ENCODE results near the gene POLR1G. TPM values are rescaled to one million over a fixed set of nuclear protein-coding genes. Genes with fewer than 3 reads are reported as not detected.
A peak's percentile ranks its signal among the peaks of the same experiment; 100 is the strongest.

Gene POLR1G
- total and polyA plus RNA-seq, 9 of the 15 experiments (the other 6 are each of a cell fraction or from before 2014, with no cell fraction given): 3.0 to 50.1 (median 27.4) TPM

DNA sequence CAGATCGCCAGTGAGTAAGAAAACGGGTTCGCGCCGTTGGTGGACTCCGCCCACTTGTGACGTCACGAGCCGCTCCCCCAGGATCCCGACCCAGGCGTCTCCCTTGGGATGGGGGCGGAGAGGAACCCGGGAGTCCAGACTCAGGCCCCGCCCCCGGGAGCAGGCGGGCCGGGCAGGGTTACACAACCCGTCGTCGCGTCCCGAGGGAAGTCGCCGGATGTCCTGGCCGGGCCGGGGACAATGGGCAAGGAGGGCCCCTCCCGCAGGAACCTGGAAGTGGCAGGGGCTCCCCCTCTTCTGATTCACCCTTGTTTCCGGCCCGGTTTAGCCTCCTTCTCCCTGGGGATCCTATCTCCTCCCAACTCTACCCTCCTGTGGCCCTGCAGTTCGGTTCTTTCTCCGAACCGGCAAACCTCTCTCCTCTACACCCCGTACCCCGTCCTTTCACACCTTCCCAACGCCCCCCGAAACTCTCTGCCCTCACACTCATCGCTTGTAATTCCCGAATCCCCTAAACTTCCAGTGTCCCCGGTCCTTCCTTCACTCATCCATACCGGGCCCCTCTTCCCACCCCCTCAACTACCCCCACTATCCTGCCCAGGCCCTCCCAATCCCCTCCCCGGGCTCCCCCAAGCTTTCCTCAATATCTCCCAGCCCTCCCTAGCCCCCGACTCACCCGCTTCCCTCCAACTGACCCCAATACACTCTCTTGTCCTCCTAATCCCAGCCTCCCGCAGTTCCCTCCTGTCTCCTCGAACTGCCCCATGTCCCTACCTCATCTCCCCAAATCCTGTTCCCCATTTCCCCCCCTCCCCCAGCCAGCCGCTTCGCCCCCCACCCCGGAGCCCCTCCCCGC is 37.2 kb downstream of the POLR1G start (continued):
- TF ChIP-seq, protein P1, sequence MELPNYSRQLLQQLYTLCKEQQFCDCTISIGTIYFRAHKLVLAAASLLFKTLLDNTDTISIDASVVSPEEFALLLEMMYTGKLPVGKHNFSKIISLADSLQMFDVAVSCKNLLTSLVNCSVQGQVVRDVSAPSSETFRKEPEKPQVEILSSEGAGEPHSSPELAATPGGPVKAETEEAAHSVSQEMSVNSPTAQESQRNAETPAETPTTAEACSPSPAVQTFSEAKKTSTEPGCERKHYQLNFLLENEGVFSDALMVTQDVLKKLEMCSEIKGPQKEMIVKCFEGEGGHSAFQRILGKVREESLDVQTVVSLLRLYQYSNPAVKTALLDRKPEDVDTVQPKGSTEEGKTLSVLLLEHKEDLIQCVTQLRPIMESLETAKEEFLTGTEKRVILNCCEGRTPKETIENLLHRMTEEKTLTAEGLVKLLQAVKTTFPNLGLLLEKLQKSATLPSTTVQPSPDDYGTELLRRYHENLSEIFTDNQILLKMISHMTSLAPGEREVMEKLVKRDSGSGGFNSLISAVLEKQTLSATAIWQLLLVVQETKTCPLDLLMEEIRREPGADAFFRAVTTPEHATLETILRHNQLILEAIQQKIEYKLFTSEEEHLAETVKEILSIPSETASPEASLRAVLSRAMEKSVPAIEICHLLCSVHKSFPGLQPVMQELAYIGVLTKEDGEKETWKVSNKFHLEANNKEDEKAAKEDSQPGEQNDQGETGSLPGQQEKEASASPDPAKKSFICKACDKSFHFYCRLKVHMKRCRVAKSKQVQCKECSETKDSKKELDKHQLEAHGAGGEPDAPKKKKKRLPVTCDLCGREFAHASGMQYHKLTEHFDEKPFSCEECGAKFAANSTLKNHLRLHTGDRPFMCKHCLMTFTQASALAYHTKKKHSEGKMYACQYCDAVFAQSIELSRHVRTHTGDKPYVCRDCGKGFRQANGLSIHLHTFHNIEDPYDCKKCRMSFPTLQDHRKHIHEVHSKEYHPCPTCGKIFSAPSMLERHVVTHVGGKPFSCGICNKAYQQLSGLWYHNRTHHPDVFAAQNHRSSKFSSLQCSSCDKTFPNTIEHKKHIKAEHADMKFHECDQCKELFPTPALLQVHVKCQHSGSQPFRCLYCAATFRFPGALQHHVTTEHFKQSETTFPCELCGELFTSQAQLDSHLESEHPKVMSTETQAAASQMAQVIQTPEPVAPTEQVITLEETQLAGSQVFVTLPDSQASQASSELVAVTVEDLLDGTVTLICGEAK (IDR thresholded peaks at IDR 0.05): peak; percentile 81
- TF ChIP-seq, protein P1 (CRISPR knock-in tag; IDR thresholded peaks at IDR 0.05): no peak
- no peak for TF ChIP-seq FOXA1 (IDR thresholded peaks at IDR 0.05; ENCODE audit: borderline replicate concordance)
- peak; percentile 74; the same call in 1 of the 2 replicates for TF ChIP-seq ATF7 (IDR thresholded peaks at IDR 0.05)
- TF ChIP-seq SREBF1 (IDR thresholded peaks at IDR 0.05; ENCODE audit: borderline replicate concordance, low read depth, low read length): no peak
- peak; percentile 92 to 96 for TF ChIP-seq MAZ (CRISPR knock-in tag; conservative IDR thresholded peaks at IDR 0.05 in 1 of 2, IDR thresholded peaks at IDR 0.05 in 1 of 2)
- no peak for TF ChIP-seq ZNF274 (IDR thresholded peaks at IDR 0.05; ENCODE audit: borderline replicate concordance, low read depth, low read length)
- TF ChIP-seq, protein P2, sequence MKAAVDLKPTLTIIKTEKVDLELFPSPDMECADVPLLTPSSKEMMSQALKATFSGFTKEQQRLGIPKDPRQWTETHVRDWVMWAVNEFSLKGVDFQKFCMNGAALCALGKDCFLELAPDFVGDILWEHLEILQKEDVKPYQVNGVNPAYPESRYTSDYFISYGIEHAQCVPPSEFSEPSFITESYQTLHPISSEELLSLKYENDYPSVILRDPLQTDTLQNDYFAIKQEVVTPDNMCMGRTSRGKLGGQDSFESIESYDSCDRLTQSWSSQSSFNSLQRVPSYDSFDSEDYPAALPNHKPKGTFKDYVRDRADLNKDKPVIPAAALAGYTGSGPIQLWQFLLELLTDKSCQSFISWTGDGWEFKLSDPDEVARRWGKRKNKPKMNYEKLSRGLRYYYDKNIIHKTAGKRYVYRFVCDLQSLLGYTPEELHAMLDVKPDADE (conservative IDR thresholded peaks at IDR 0.05; ENCODE audit: control insufficient read depth, low read depth, low read length): peak; percentile 68
- no peak for TF ChIP-seq ZBED1 (IDR thresholded peaks at IDR 0.05)
- TF ChIP-seq, protein P3, sequence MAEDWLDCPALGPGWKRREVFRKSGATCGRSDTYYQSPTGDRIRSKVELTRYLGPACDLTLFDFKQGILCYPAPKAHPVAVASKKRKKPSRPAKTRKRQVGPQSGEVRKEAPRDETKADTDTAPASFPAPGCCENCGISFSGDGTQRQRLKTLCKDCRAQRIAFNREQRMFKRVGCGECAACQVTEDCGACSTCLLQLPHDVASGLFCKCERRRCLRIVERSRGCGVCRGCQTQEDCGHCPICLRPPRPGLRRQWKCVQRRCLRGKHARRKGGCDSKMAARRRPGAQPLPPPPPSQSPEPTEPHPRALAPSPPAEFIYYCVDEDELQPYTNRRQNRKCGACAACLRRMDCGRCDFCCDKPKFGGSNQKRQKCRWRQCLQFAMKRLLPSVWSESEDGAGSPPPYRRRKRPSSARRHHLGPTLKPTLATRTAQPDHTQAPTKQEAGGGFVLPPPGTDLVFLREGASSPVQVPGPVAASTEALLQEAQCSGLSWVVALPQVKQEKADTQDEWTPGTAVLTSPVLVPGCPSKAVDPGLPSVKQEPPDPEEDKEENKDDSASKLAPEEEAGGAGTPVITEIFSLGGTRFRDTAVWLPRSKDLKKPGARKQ (CRISPR knock-in tag; IDR thresholded peaks at IDR 0.05): no peak
- TF ChIP-seq SMARCE1 (IDR thresholded peaks at IDR 0.05): peak; percentile 78
- TF ChIP-seq, protein P4, sequence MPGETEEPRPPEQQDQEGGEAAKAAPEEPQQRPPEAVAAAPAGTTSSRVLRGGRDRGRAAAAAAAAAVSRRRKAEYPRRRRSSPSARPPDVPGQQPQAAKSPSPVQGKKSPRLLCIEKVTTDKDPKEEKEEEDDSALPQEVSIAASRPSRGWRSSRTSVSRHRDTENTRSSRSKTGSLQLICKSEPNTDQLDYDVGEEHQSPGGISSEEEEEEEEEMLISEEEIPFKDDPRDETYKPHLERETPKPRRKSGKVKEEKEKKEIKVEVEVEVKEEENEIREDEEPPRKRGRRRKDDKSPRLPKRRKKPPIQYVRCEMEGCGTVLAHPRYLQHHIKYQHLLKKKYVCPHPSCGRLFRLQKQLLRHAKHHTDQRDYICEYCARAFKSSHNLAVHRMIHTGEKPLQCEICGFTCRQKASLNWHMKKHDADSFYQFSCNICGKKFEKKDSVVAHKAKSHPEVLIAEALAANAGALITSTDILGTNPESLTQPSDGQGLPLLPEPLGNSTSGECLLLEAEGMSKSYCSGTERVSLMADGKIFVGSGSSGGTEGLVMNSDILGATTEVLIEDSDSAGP (CRISPR knock-in tag; IDR thresholded peaks at IDR 0.05): no peak
- no peak for TF ChIP-seq ZNF174 (CRISPR knock-in tag; IDR thresholded peaks at IDR 0.05)
- TF ChIP-seq PHB2 (IDR thresholded peaks at IDR 0.05; ENCODE audit: low read depth): 0 out of 2 replicates have a peak, but pooled peaks have one; percentile 39

Data from K562 (cell line).